Measurements from ENCODE around the gene CES4A. TPM values are rescaled to one million over a fixed set of nuclear protein-coding genes. Genes with fewer than 3 reads are reported as not detected.
A peak's percentile ranks its signal among the peaks of the same experiment; 100 is the strongest.

Gene CES4A
- total and polyA plus RNA-seq, 2 of the 13 experiments (the other 11 are each of a cell fraction or from before 2014, with no cell fraction given): 0.09 to 0.17 TPM

GRCh38 chr16:67016681-67017420 lies 28.5 kb downstream of the CES4A start (continued):
- no peak for TF ChIP-seq ZNF276 (CRISPR knock-in tag; IDR thresholded peaks at IDR 0.05; ENCODE audit: low read depth)

GRCh38 chr16:67017421-67017750 lies 29.0 kb downstream of the CES4A start:
- Histone ChIP-seq H2AFZ (ENCODE audit: low read length) (no peak overlapping the region), H3K27me3 (ENCODE audit: control insufficient read depth in 1 of 2, insufficient read depth in 2 of 2, low read length in 2 of 2) (peaks cover 9 to 25% of the 10 kb centered on the region in 2 experiments), H3K36me3 (replicated peaks in 1 of 2; ENCODE audit: control insufficient read depth in 1 of 2, insufficient read depth in 2 of 2, low read length in 2 of 2) (no peaks in the 10 kb centered on the region), H3K9me3 (ENCODE audit: low read length) (no peaks in the 10 kb centered on the region), H3K4me3 (replicated peaks in 1 of 3; ENCODE audit: insufficient read depth in 1 of 3, low read depth in 2 of 3, low read length in 3 of 3) (no peak overlapping the region), H4K20me1 (ENCODE audit: insufficient read depth, low read length) (no peaks in the 10 kb centered on the region), H3K4me2 (ENCODE audit: low read depth, low read length) (no peak overlapping the region), H3K9ac (ENCODE audit: insufficient read depth, low read depth, low read length) (no peak overlapping the region), H3K27ac (ENCODE audit: extremely low read length, insufficient read depth, low read length) (no peak overlapping the region), H3K4me1 (ENCODE audit: insufficient read depth, low read length) (peaks cover 45% of the 10 kb centered on the region), H3K79me2 (ENCODE audit: insufficient read depth, low read length) (no peaks in the 10 kb centered on the region)
- ATAC-seq (no peak), FAIRE-seq (no peak), DNase-seq (ENCODE audit: low spot score) (no peak)
- BruUV-seq (replicated peaks): no TSS peak
- intact Hi-C loops (cut with micrococcal nuclease; ENCODE audit: unreplicated experiment): loop anchor here (10.0 kb wide), 1 partner anchor 63 kb away; no protein-coding TSS in a partner anchor
- POLR2A ChIA-PET: interaction anchor here (0.7 to 1.9 kb wide), 16 partner anchors 9 to 168 kb away, joined by 3 to 13 read pairs (median 6); partner anchors contain the start of genes B3GNT9, CBFB, CES3 and NOL3
- in situ Hi-C loops (cut with HindIII; ENCODE audit: extremely low pct_ligation_motif_present, low pct_unique_long_range_greater_than_20kb): loop anchor here (5.0 kb wide), 1 partner anchor 140 kb away; the partner anchor contains the start of genes FBXL8 and TRADD
- CTCF ChIA-PET (ENCODE audit: low intra/inter-chr PET ratio, low total read pairs): interaction anchor here (0.7 to 4.2 kb wide), 7 partner anchors 40 to 262 kb away, joined by 3 to 28 read pairs (median 12); partner anchors contain the start of genes MATCAP1 and PLEKHG4
- TF ChIP-seq SYNCRIP (IDR thresholded peaks at IDR 0.05; ENCODE audit: insufficient read depth, low read depth, low read length): no peak
- TF ChIP-seq HDAC2 (CRISPR knock-in tag; IDR thresholded peaks at IDR 0.05): no peak
- 0 out of 2 replicates have a peak, but pooled peaks have one; percentile 61 for TF ChIP-seq ZNF768 (CRISPR knock-in tag; IDR thresholded peaks at IDR 0.05)
- 0 out of 2 replicates have a peak, but pooled peaks have one; percentile 5 for TF ChIP-seq KDM5B (CRISPR knock-in tag; IDR thresholded peaks at IDR 0.05; ENCODE audit: borderline replicate concordance)
- TF ChIP-seq TP53 (CRISPR knock-in tag; conservative IDR thresholded peaks at IDR 0.05): no peak
- TF ChIP-seq PAX8 (CRISPR knock-in tag; IDR thresholded peaks at IDR 0.05; ENCODE audit: borderline replicate concordance): no peak
- 0 out of 2 replicates have a peak, but pooled peaks have one; percentile 47 for TF ChIP-seq ZNF138 (CRISPR knock-in tag; IDR thresholded peaks at IDR 0.05; ENCODE audit: low read depth)
- TF ChIP-seq ZNF503 (CRISPR knock-in tag; IDR thresholded peaks at IDR 0.05): no peak
- 0 out of 2 replicates have a peak, but pooled peaks have one; percentile 3 for TF ChIP-seq ZNF724P (CRISPR knock-in tag; IDR thresholded peaks at IDR 0.05; ENCODE audit: borderline replicate concordance)
- 0 out of 2 replicates have a peak, but pooled peaks have one; percentile 6 for TF ChIP-seq ZNF784 (CRISPR knock-in tag; IDR thresholded peaks at IDR 0.05; ENCODE audit: borderline replicate concordance)
- 31% methylated on average over 4 of the region's 4 CpGs for WGBS (ENCODE audit: low lambda C conversion rate)
